CD4-positive, alpha-beta T cell treated with Interleukin-1 beta for 1 hour (primary cell): ENCODE measurements around the gene SPATA31D3.
"Not testable (repeated sequence)": the region's sequence is repeated elsewhere in the genome, so short reads cannot be mapped to it uniquely, and the experiment has no call there.

Experiments
- DNase-seq, 2 donors: peaks; one replicate each; pipeline ENCODE4 v3.0.0-alpha.2; 2020 to 2022

The SPATA31D3 gene

DNA sequence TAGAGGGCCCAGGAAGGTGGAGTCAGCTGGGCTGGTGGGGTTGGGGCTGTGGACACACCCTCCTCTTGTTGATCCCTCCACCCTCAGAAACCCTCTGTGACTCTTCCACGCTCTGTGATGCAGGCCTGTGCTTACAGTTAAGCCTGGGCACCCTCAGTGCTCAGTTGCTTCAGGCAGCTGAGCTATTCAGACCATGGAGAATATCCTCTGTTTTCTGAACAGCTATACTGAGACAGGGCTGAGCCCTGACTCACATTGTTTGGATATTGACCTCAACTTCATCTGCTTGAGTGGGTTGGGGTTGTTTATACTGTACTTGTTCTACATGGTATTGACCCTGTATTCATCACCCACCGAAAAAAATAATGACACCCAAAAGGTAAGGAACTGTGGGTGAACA, at the start of gene SPATA31D3:
SPATA31D3 (plus strand) TSS at position 108 of the 400 bp plus-strand sequence; CDS start at position 194, 86 bp downstream.
- not testable (repeated sequence) for DNase-seq

DNA sequence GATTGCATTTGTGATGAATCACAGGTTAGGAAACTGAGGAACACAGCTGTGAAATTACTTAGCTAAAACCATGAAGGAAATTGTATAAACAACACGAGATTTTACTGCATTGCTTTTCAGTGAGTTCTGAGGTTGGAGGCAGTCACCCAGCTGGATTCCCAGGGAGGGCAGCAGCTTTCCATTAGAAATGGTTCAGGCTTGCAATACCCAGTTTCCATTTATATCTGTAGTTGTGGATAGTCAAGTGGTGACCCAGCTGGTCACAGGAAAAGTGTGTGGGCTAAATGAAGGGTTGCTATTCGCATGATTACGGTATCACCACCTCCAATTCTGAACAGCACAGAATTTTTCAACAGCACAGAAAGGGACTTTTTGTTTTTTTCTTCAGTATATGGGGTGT, 49.4 kb upstream of the SPATA31D3 start:
- DNase-seq, result no peak

DNA sequence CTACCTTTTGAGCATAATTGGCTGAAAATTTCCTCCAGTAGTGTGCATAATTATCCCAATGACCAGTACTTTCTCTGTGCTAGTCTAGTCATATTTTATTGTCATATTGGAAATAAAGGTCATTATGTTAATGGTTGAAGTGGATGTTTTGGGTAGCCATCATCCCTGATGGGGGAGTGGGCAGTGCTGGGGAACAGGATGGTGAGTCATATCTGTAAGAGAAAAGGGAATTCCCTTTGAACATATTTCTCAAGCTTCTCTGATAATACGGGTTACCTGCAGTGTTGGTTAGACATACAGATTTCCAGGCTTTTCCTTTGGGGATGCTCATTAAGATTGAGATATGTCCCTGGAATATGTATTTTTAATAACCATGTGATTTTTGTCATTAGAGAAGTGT, 48.4 kb upstream of the SPATA31D3 start:
- DNase-seq, result no peak

DNA sequence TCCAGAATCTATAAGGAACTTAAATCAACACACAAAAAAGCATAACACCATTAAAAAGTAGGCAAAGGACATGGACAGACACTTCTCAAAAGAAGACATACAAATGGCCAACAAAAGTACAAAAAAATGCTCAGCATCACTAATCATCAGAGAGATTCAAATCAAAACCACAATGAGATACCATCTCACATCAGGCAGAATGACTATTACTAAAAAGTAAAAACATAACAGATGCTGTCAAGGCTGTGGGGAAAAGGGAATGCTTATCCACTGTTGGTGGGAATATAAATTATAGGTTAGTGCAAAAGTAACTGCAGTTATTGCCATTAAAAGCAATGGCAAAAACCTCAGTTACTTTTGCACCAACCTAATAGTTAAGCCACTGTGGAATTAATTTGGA, 47.2 kb upstream of the SPATA31D3 start:
- no peak for DNase-seq

DNA sequence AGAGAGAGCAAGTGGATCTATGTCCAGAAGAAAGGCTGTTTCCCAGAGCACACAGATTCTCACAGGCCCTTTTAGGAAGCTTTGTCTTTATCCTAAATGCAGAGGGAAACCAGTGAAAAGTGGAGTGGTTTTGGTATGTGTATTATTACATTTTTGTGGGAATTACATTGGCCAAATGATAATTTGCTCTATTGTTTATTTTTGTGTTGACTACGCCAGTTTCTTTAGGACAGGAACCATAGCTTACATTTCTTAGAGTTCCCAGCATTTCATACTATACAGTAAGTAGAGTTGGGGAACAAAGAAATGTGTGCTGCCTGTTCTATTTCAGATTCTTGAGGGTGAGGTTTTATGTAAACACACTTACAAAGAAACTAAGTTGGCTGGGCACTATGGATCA, 44.4 kb upstream of the SPATA31D3 start:
- no peak for DNase-seq

DNA sequence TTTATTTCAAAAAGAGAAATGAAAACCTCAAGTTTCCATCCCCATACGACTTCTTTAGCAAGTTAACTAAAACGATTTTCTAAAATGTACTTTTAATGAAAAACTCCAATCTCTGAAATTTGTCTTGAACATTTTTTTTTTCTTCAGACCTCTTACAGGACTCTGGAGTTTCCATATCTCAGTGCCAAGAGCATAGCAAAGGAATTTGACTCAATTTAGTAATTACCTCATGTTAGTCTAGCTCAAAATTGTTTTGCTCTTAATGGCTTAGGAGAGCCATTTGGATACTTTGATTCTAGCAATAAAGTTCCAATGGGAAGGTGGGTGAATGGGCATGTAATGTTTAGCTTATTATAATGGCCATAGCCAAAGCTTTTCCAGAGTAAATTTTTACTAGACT, 41.1 kb upstream of the SPATA31D3 start:
- no peak for DNase-seq

DNA sequence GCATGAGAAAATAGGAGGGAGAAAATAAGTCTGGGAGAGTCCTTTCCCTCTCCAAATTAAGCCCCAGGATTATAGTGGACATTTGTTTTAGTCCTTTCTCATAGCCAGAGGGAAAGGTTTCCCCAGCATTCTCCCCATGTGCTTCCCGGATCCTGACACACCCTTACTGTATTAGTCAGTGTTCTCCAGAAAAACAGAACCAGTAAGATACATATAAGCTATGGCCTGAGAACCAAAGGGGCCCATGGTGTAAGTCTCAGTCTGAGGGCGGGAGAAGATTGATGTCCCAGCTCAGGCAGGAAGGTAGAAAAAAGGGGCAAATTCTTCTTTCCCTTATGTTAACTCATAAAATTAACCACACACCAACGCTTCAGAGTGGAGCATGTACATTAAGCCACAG, 40.7 kb upstream of the SPATA31D3 start:
- no peak for DNase-seq

DNA sequence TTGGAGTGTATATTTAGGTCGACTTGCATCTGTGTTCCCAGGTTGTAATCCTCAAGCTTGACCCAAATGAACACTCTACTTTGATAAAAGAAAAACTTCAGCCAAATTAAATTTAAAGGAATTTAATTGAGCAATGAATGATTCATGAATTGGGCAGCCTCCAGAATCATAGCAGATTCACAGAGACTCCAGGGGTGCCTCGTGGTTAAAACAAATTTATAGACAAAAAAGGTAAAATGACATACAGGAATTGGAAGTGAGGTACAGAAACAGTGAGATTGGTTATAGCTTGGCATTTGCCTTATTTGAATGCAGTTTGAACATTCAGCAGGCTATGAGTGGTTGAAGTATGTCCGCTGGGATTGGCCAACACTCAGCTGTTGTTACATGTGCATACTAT, 36.6 kb upstream of the SPATA31D3 start:
- no peak for DNase-seq

DNA sequence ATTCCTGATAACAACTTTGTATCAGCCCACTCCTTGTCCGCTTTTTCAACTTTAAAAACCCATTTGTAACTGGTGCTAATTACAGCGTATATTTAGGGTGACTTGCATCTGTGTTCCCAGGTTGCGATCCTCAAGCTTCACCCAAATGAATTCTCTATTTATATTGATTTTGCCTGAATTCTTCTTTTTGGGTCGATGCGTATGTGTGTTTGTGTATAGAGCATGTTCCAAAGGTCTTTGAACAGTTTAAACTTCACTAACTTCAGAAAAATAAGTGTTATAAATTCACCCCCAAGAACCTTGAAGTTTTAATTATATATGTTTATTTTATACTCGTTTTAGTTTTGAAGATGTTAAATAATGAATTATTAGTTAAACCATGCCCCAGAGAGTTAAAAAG, 31.2 kb upstream of the SPATA31D3 start:
- DNase-seq, result no peak

DNA sequence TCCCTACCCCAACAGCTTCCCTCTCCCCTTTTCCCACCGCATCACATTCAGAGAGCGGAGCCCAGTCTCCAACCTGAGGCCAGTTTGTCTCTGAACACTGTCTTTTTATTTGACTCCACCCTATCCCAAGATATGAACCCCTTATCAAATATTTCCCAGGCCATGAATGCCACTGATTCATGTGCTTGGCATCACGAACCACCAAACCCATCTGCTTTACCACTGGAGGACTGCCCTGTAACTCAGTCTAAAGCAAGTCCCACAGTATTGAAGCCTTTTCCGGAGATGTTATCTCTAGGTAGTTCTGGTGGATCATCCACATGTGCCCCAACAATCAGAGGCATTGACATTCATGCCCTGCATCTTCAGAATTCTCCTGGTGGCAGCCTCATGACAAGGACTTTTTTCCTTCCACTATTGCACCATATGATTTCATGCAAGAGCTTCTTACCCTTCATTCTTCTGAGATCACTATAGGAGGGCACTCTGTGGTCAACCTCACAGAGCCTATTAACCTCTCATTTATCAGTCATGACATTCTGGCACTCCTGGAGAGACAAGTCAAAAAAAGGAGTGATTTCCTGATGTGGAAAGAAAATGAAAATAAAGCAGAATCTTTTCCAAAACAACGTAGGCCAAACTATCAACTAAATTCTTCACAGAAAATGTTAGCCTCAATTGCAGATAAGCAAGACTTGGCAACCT, 27.3 kb upstream of the SPATA31D3 start:
- DNase-seq, result no peak

DNA sequence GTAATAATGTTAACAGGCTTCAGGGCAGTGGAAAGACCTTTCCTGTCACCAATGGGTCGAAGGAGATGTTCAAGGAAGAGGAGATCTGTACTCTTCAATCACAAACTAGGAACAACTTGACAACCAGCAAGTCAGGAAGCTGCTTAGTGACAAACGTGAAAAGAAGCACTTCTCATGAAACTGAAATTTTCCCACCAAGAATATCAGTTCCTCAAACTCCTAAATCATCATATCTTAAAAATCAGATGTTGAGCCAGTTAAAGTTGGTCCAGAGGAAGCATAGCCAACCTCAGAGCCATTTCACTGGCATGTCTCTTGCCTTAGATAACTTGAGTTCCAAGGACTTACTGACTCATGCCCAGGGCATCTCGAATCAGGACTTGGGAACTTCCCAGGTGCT, 24.8 kb upstream of the SPATA31D3 start:
- not testable (repeated sequence) for DNase-seq

DNA sequence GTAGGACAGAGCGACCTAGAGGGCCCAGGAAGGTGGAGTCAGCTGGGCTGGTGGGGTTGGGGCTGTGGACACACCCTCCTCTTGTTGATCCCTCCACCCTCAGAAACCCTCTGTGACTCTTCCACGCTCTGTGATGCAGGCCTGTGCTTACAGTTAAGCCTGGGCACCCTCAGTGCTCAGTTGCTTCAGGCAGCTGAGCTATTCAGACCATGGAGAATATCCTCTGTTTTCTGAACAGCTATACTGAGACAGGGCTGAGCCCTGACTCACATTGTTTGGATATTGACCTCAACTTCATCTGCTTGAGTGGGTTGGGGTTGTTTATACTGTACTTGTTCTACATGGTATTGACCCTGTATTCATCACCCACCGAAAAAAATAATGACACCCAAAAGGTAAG, 15.0 kb upstream of the SPATA31D3 start, which contains the start of gene SPATA31D4:
SPATA31D4 (plus strand) TSS at position 124 of the 400 bp plus-strand sequence; CDS start at position 210, 86 bp downstream.
- not testable (repeated sequence) for DNase-seq

DNA sequence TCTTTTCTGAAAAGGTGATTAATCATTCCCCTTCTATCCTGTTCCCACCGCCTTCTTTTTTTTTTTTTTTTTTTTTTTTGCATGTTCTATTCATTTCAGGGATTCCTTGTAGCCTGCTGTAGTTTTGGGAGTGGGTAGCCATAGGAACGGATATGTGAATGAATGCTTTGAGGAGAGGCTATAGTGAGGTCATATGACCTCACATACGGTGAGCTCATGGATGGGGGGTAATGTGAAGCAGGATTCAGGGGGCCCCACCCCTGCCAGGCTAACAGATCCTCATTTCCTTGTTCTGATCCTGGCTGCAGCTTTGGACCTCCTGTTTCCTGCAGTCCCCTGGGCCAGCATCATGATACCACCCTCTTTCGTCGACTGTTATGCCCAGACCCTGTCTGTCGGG, 13.2 kb upstream of the SPATA31D3 start:
- DNase-seq, result not testable (repeated sequence)

DNA sequence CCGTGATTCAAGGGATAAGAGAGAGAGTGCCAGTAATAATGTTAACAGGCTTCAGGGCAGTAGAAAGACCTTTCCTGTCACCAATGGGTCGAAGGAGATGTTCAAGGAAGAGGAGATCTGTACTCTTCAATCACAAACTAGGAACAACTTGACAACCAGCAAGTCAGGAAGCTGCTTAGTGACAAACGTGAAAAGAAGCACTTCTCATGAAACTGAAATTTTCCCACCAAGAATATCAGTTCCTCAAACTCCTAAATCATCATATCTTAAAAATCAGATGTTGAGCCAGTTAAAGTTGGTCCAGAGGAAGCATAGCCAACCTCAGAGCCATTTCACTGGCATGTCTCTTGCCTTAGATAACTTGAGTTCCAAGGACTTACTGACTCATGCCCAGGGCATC, 9.8 kb upstream of the SPATA31D3 start:
- DNase-seq, result not testable (repeated sequence)

DNA sequence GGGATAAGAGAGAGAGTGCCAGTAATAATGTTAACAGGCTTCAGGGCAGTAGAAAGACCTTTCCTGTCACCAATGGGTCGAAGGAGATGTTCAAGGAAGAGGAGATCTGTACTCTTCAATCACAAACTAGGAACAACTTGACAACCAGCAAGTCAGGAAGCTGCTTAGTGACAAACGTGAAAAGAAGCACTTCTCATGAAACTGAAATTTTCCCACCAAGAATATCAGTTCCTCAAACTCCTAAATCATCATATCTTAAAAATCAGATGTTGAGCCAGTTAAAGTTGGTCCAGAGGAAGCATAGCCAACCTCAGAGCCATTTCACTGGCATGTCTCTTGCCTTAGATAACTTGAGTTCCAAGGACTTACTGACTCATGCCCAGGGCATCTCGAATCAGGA, 5.3 kb downstream of the SPATA31D3 start:
- not testable (repeated sequence) for DNase-seq

DNA sequence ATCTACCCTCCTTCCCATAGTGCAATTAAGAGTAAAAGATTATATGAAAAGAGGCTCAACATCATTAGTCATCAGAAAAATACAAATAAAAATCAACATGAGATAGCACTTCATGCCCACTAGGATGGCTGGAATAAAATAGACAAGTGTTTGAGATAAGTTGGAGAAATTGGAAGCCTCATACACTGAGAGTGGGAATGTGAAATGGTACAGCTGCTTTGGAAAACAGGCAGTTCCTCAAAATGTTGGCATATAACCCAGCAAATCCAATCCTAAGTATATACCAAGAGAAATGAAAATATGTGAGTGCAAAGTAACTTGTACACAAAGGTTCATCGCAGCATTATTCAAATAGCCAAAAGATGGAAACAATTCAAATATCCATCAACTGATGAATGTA, 9.8 kb downstream of the SPATA31D3 start:
- DNase-seq, result no peak

DNA sequence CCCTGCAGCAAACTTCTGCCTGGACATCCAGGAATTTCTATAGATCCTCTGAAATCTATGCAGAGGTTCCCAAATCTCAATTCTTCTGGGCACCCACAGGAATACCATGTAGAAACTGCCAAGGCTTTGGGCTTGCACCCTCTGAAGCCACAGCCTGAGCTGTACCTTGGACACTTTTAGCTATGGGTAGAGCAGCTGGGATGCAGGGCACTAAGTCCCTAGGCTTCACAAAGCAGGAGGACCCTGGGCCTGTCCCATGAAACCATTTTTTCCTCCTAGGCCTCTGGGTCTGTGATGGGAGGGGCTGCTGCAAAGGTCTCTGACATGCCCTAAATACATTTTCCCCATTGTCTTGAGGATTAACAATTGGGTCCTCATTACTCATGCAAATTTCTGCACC, 12.3 kb downstream of the SPATA31D3 start:
- no peak for DNase-seq

DNA sequence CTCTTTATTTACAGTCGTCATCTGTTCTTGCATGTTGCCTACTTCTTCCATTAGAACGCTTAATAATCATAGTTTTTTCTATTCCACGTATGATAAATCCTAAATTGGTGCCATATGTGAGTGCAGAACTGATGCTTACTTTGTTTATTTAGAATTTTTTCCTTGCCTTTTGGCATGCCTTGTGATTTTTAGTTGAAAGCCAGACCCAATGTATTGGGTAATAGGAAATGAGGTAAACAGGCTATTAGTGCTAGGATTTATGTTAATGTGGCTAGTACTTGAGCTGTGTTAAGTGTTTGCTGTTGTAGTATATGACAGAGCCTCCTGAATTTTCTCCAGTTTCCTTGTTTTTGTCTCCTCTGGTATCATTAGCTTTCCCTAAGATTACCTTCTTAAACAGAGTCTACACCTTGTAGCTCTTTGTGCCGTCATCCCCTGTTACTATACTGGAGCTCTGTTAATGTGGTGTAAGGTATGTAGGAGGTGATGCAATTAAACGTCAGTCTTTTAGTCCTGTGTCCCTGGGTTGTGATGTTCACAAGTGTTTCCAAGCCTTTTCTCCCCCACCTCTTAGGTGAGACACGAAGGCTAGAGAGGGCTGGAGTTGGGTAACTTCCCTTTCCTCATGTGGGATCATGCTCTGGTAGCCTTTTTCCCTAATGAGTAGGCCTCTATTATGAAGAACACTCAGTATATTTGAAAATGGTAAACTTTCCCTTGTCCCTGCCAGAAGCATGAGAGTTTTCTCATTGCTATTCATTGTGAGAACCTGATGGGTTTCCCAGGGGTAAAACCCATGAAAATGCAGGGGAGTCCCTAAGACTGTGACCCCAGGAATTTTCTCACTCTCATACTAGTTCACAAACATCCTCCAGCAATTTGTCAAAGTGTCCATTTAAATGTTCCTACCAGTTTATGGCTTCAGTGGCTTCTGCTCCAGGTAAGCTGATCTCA, 21.2 kb downstream of the SPATA31D3 start:
- no peak for DNase-seq

DNA sequence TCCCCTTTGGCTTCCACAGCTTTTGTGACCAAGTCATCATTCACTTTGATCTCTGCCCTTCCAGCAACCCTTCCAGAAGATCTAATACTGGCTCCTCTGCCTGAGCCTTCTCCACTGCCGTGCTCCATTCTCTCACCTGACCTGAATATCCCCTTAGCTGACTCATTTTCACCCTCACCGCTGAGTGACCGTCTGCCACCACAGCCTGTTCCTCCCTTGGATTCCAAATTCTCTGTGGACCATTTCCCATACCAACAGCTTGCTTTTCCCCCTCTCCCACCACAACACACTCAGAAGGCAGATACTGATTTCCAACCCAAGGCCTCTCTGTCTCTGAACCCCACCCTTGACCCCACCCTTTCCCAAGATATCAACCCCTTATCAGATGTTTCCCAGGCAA, 24.7 kb downstream of the SPATA31D3 start:
- DNase-seq, result no peak

DNA sequence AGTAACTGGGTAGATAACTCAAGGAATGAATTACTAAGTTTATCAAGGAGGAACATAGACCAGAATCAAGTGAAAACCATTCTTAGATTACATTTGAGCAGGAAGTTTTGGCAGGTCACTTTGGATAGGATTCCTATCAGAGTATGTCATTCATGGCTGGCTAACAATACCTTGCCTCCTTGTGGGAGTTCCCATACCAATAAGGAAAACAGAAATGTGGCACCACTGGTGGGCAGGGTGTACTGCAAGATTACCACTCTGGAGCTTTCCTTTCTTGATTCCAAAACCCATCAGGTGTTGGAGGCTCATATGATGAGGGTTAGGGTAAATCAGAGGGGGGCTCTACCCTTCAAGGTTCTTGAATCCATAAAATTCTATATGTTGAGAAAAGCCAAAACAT, 26.7 kb downstream of the SPATA31D3 start:
- no peak for DNase-seq

DNA sequence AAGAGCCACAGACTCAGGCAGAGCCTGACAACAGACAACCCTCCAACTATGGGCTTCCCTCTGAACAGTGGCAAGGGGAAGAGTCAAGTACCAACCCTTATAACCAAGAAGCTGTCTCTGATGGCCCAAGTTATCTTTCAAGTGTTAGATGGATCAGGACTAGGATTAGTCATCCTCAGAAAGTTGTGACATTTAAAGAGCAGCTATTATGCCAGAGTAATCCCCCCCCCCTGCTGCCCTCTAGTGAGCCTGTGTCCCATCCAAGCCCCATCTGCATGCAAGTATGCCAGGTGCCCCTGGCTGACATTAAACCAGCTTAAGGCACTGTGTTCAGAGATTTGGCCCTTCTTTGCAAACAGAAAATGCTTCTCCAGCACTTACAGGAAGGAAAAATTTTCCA, 28.4 kb downstream of the SPATA31D3 start:
- DNase-seq, result no peak

DNA sequence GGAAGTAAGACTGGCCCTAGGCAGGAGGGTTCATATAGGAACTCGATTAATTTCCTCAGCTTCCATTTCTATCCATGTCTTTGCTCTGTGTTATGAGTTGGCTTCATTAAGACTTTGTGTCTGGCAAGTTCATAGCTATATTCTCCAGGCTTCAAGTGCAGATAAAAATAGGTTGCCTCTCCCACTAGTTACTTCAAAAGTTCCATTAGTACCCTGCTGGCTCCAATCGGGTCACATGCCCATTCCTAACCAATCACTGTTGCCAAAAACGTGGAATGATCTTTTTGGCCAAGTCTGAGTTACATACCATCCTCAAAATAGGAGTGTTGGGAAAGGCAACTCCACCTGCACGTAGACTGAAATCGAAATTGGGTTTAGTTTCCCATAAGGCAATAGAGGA, 31.5 kb downstream of the SPATA31D3 start:
- DNase-seq, result no peak

DNA sequence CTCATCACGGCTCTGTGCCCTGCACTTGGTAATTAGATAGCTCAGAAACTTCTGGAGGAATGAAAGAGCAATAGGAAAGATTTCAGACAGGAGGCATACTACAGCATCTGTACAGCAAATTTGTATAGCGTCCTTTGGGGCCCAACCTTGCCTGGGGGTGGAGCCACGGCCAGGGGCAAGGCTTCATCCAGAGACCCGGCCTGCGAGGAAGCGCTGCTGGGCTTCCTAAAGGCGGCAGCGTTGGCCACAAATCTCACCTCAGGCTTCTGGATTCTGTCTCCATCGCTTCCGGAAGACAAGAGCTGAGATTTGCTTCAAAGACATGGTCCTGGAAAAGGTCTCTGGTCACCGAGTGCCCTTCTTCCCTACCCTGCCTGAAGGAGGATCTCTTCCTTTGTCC, 33.1 kb downstream of the SPATA31D3 start:
- no peak for DNase-seq

DNA sequence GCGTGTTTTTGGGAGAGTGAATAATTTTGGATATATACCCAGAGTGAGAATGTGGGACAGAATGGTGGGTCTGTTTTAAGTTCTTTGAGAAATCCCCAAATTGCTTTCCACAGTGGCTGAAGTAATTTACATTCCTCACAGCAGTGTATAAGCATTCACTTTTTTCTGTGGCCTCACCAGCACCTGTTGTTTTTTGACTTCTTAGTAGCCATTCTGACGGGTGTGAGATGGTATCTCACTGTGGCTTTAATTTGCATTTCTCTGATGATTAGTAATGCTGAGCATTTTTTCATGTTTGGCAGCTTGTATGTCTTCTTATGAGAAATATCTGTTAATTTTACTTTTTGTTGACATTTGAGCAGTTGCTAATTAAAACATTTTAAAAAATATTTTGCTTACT, 35.9 kb downstream of the SPATA31D3 start:
- no peak for DNase-seq
